Endometrium (tissue), 2 donors: ENCODE data around the gene ZDHHC5.

ENCODE experiments used
- FAIRE-seq: peaks from 2 replicates; lab custom pipeline; 2012; peaks lifted over from hg19 to GRCh38; lab: Jason Lieb, UNC
- donor health status: control.
- donor health status: control.

ZDHHC5 gene

DNA sequence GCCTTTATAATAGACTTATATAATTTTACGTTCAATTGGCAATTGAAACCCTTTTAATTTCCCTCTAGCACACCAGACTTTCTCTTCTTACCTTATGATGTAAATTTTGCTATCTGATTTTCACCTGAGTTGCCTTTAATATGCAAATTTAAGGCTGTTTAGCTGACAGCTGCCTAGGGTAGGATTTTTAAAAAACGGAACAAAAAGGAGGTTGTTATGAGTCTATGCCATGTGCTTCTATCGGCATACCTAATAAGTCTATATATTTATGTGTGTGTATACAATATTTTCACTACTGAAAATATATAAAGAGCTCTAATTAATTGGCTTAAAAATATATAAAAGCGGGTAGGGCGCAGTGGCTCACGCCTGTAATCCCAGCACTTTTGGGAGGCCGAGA lies 61.6 kb downstream of the ZDHHC5 start:
- FAIRE-seq, result no peak

DNA sequence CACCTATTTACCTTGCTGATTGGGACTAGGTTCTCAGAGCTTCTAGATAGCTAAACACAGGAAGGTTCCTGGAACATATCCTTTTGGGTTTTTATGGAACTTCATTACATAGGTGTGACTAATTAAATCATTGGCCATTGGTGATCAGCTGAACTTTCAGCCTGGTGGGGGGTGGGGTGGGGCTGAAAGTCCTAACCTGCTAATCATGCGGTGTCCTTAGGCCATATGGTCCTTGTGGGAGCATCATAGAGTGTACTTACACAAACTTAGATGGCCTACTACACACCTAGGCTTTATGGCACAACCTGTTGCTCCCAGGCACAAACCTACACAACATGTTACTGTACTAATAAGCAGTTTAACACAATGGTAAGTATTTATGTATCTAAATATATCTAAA lies 64.7 kb downstream of the ZDHHC5 start:
- no peak for FAIRE-seq

DNA sequence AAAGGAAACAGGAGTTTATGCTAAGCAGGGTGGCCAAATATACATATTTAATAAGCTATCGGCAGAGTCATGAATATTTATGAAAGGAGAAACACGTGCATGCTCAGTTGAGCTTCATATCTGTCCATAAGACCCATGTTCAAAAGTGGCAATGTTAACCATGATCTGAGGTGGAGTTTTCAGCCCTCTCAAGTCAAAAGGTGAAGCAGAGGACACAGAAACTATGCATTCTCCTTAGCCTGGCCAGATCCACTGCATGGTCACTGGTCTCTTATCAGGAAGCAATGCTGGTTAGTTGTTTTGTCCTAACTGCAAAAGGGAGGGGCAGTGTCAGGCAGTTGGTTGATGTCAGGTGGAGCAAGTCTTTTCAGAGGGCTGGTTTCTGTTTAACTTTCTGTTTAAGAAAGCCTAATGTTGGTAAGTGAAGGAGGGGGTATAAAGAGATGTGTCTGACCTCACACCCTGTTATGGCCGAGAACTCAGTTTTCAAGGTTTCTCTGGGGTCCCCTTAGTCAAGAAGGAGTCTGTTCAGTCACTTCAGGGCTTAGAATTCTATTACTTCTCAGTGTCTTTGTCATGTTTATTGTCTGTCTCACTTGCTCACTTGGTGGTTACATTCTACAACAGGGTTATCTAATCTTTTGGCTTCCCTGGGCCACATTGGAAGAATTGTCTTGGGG lies 67.8 kb downstream of the ZDHHC5 start:
- FAIRE-seq, result no peak

DNA sequence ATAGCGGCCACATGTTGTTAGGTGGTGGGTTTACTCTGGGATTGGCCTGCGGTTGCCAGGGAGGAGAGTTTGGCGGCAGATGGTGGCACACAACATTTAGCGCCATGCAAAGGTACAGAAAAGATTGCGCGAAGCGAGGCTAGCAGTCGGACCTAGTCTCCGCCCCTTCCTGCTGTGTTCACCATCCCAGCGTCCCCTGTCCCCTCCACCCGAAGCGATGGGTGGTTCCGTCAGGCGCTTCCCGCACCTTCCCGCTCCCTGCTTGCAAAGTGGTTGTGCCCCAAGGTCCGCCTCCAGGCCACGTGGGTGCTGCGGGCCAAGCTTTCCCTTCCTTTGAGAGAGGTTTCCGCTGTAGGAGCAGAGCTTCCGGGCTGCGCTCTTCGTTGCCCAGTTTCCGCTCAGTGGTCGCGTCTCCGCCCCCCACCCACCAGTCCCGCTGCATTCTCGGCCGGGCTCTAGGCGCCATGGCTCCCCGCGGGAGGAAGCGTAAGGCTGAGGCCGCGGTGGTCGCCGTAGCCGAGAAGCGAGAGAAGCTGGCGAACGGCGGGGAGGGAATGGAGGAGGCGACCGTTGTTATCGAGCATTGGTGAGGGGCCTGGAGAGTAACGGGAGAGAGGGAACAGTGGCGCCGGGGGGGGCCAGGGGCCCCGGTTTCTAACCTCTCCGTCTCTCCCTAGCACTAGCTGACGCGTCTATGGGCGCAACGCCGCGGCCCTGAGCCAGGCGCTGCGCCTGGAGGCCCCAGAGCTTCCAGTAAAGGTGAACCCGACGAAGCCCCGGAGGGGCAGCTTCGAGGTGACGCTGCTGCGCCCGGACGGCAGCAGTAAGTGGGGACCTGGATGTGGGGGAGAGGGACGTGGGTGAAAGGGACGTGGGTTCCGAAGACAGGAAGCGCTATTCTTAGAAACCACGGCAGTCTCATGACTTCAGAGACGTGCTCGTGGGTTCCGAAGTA lies 73.5 kb downstream of the ZDHHC5 start, which contains the start of gene SELENOH:
TSS of gene SELENOH (plus strand) at position 360 of the 955 bp plus-strand sequence. CDS start at position 465, 105 bp downstream.
- peak; percentile 33 for FAIRE-seq

DNA sequence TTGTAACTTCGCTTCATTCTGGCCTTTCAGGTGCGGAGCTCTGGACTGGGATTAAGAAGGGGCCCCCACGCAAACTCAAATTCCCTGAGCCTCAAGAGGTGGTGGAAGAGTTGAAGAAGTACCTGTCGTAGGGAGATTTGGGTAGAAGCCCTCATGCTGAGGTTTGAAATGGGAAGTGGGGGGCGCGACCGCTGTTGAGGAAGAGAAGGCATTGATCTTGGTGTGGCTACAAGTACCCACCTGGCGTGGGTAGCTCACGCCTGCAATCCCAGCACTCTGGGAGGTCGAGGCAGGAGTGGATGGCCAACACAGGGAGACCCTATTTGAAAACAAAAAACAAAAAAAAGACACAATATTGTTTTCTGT lies 74.2 kb downstream of the ZDHHC5 start:
- no peak for FAIRE-seq

DNA sequence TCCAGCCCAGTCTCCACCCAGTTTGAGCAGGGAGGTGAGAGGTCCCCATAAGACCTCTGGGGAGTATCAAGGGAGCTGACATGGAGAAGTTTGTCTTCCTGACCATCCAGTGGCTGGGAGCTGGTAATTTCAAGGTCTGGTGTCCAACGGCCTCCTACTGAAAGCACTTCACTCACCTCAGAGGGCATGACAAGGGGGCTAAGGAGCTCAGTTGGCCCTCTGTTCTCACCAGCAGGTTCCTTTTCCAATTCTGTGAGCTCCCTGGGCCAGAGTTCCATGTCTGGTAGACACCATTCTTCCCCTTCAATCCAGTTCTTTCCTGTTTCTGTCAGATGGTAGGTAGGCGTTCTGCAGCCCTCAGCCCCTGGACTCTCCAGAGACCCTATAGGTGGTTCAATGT lies 76.4 kb downstream of the ZDHHC5 start:
- no peak for FAIRE-seq

DNA sequence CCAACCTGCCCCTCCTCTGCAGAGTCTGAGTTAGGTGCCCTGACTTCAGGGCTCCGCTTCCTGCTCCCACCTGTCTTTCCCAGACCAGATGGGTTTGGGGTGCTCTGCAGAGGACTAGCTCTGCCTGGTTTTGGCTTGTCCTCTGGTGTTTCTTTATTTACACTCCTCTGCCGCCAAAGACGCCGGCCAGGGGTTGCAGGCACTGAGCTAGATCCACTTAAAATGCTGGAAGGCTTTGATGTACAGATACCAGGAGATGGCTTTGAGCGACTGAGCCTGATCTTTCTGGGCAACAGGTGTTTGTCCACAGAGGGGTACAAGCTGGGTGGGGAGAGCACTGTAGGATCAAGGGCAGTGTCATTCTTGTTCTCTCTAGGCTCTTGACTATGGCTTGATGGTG lies 77.3 kb downstream of the ZDHHC5 start:
- FAIRE-seq, result no peak

DNA sequence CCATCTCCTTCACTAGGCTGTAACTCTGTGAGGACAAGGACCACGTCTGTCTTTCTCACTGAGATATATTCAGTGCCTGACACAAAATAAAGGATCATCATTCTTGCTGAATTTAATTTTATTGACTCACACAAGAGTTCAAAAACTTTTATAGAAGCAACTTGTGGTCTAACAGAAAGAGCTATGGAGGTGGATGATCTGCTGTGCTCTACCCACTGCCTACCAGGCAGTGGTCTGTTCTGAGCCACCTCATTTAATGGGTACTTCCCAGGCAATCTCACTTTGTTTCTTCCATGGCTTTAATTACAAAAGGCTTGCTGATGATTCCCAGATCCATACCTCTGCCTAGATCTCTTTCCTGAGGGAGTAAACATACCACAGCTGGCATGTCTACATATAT lies 79.0 kb downstream of the ZDHHC5 start:
- FAIRE-seq, result no peak
